Lung (tissue), 12 donors: ENCODE data around the gene MED8. TPM values are rescaled to one million over a fixed set of nuclear protein-coding genes. Genes with fewer than 3 reads are reported as not detected.
"Not testable (repeated sequence)": the region's sequence is repeated elsewhere in the genome, so short reads cannot be mapped to it uniquely, and the experiment has no call there.

Experiments used
- ATAC-seq: fragments of 200-7000 bp; cut with Tn5 transposase; one replicate; pipeline ENCODE4 v1.9.1; 2020; ENCODE audit warnings: moderate number of reproducible peaks; ENCODE audit not compliant: insufficient read depth, low FRiP score
- DNase-seq, 3 donors: peaks; one replicate each; pipeline ENCODE4 v3.0.0-alpha.2; 2013 to 2017
- H3K27ac ChIP-seq, 2 donors: one replicate each; pipeline ENCODE4 v1.5.1; 2013; ENCODE audit warnings: mild to moderate bottlenecking in 2 of 2, moderate library complexity in 2 of 2, control low read depth in 1 of 2, inconsistent platforms in 1 of 2, low read depth in 1 of 2, low read length in 1 of 2
- H3K27me3 ChIP-seq, 3 donors: one replicate each; pipeline ENCODE4 v1.5.1; 2013; ENCODE audit warnings: low read length in 2 of 3; ENCODE audit not compliant: control insufficient read depth in 3 of 3, insufficient read depth in 3 of 3
- H3K36me3 ChIP-seq, 4 donors: one replicate each; pipeline ENCODE4 v1.5.1; 2013; ENCODE audit warnings: low read length in 4 of 4, mild to moderate bottlenecking in 1 of 4, moderate library complexity in 1 of 4; ENCODE audit not compliant: control insufficient read depth in 4 of 4, insufficient read depth in 4 of 4
- H3K4me1 ChIP-seq, 5 donors: one replicate each; pipeline ENCODE4 v1.5.1; 2013; ENCODE audit warnings: low read length in 5 of 5, mild to moderate bottlenecking in 2 of 5, moderate library complexity in 1 of 5; ENCODE audit not compliant: control insufficient read depth in 5 of 5, insufficient read depth in 5 of 5
- H3K4me3 ChIP-seq: one replicate; pipeline ENCODE4 v1.5.1; 2013; ENCODE audit warnings: mild to moderate bottlenecking, control low read depth, moderate library complexity
- H3K9ac ChIP-seq, 2 donors: one replicate each; pipeline ENCODE4 v1.5.1; 2013; ENCODE audit warnings: low read length in 2 of 2, control low read depth in 1 of 2; ENCODE audit not compliant: insufficient read depth in 1 of 2
- H3K9me3 ChIP-seq, 4 donors: one replicate each; pipeline ENCODE4 v1.5.1; 2013; ENCODE audit warnings: low read length in 3 of 4, mild to moderate bottlenecking in 1 of 4, moderate library complexity in 1 of 4; ENCODE audit not compliant: control insufficient read depth in 4 of 4, insufficient read depth in 3 of 4
- WGBS, 2 donors: extraction: QIAGEN DNeasy Blood & Tissue Kit; methylation state at CpG; one replicate each; pipeline ENCODE4 v1.1.7; 2013; 5-methylcytosine and 5-hydroxymethylcytosine counted together
- polyA plus RNA-seq, 2 donors: library from polyadenylated mRNA; stranded (reverse); fragments of 200-250 nt; gene quantifications; one replicate each; pipeline ENCODE4 v1.2.1, GENCODE V29; 2013
- total RNA-seq, 2 donors: library from RNA; depleted of rRNA in 1 of 2; stranded (reverse); fragments of >200 nt in 1 of 2; gene quantifications; one replicate each; pipeline ENCODE4 v1.2.1, GENCODE V29; 2014 to 2021
- TF ChIP-seq, protein P1 (sequence below): IDR thresholded peaks from 2 replicates; pipeline ENCODE4 v1.5.1; 2012; ENCODE audit warnings: mild to moderate bottlenecking; ENCODE audit errors: control extremely low read depth, extremely low read depth
- donor health status: control.
- donor health status: control.
- donor health status: Bipolar disorder and iron deficiency.
- donor health status: healthy.
- donor health status: DM: yes; HTN: yes; CAD: no.

MED8 gene
- total and polyA plus RNA-seq, 4 donors: 35.5 to 45.1 (median 40.1) TPM

DNA sequence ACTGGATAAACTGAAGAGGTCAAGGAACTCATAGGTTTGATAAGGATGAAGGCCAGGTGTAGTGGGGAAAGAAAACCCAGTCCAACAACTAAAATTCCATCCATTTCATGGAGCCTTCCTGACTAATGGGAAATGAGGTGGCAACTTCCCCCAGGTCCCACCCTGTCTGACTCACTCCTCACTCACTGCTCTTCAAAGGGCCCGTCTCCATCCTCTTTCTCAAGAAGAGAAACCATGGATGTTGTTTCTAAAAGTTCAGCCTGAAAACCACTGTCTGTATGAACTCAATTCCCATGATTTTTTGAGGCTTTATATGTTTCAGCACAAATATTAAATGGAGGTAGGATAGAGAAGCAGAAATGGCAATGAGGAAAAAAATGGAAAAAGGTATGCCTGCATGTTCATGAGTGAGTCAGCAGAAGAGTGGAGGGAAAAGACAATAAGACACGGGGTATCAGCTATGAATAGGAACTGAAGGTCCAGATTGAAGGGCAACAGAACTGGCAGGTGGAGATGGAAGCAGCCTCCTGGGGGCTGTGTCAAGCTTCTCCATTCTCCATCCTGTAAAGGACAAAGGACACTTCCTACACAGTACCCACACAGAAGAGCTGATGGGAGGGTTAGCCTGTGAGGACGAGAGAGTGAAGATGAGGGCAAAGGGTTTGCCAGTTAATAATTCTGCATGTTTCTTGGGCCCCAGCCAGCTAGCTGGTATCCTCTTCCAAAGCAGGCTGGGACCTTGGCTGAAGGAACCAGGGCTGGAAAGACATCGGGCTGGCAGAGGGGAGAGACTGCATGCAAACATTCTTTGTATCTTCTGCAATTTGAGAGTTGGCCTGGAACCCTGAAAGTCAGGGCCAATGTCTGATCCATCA lies 16.3 kb downstream of the MED8 start:
- peaks cover 3 to 20% (median 5%) of the 10 kb centered on the region in 5 donors for H3K4me1 ChIP-seq
- no peak overlapping the region for H3K4me3 ChIP-seq
- WGBS, 2 donors: 60 to 82% methylated on average over 4 of the region's 4 CpGs
- no peak for DNase-seq
- TF ChIP-seq, protein P1, sequence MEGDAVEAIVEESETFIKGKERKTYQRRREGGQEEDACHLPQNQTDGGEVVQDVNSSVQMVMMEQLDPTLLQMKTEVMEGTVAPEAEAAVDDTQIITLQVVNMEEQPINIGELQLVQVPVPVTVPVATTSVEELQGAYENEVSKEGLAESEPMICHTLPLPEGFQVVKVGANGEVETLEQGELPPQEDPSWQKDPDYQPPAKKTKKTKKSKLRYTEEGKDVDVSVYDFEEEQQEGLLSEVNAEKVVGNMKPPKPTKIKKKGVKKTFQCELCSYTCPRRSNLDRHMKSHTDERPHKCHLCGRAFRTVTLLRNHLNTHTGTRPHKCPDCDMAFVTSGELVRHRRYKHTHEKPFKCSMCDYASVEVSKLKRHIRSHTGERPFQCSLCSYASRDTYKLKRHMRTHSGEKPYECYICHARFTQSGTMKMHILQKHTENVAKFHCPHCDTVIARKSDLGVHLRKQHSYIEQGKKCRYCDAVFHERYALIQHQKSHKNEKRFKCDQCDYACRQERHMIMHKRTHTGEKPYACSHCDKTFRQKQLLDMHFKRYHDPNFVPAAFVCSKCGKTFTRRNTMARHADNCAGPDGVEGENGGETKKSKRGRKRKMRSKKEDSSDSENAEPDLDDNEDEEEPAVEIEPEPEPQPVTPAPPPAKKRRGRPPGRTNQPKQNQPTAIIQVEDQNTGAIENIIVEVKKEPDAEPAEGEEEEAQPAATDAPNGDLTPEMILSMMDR: no peak
- H3K9me3 ChIP-seq: no peaks in the 10 kb centered on the region
- H3K27me3 ChIP-seq: no peaks in the 10 kb centered on the region
- no peak for ATAC-seq
- peaks cover 0 to 5% (median 0%) of the 10 kb centered on the region in 4 donors for H3K36me3 ChIP-seq
- no peak overlapping the region for H3K9ac ChIP-seq
- H3K27ac ChIP-seq: peak overlapping the region; percentile 51 to 70

- WGBS, 2 donors: 94 to 97% methylated on average over 5 of the region's 5 CpGs
- Histone ChIP-seq H3K27me3 (no peaks in the 10 kb centered on the region), H3K36me3 (peaks cover 0 to 2% (median 0%) of the 10 kb centered on the region in 4 donors), H3K27ac (peak overlapping the region in 1 of 2 donors; percentile 43), H3K9me3 (no peaks in the 10 kb centered on the region), H3K4me3 (no peak overlapping the region), H3K9ac (no peak overlapping the region), H3K4me1 (peaks cover 3 to 20% (median 5%) of the 10 kb centered on the region in 5 donors)
- no peak for DNase-seq
- TF ChIP-seq, protein P1: no peak
- ATAC-seq: no peak
Observed at GRCh38 chr1:43372172-43372571, 17.4 kb downstream of the MED8 start.

DNA sequence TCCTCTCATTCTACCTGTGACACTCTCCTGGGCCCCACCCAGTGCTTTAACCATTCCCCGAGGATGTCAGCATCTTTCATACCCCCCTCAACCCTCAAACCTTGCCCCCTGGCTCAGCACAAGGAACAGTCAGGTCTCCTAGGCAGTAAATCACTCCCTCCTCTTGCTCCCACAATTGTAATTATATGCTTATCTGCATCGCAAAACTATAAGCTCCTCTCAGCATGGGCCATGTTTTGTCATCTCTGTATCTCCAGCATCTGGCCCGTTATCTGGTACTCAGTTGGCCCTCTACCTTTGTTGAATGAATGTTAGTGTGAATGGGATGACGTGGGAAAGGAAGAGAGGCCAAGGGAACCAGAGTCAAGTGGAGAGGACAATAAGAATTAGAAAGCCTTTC lies 19.0 kb downstream of the MED8 start:
- Histone ChIP-seq H3K9ac (no peak overlapping the region), H3K27ac (no peak overlapping the region), H3K27me3 (no peaks in the 10 kb centered on the region), H3K36me3 (peaks cover 0 to 4% (median under 1%) of the 10 kb centered on the region in 4 donors), H3K4me1 (peaks cover 3 to 20% (median 17%) of the 10 kb centered on the region in 5 donors), H3K9me3 (no peaks in the 10 kb centered on the region), H3K4me3 (no peak overlapping the region)
- WGBS, 2 donors: 87 to 92% methylated on average over 4 of the region's 4 CpGs
- ATAC-seq: no peak
- no peak for DNase-seq
- TF ChIP-seq, protein P1: no peak

DNA sequence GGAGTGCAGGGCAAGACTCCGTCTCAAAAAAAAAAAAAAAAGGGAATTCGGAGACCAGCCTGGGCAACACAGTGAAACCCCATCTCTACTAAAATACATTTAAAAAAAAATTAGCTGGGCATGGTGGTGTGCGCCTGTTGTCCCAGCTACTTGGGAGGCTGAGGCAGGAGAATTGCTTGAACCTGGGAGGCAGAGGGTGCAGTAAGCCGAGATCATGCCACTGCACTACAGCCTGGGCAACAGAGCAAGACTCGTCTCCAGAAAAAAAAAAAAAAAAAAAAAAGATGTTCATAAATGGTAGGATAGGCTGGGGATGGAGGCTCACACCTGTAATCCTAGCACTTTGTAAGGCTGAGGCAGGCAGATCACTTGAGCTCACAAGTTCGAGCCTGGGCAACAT lies 19.8 kb downstream of the MED8 start:
- H3K27ac ChIP-seq, H3K36me3 ChIP-seq, H3K27me3 ChIP-seq, H3K4me3 ChIP-seq, DNase-seq, H3K9me3 ChIP-seq, H3K9ac ChIP-seq, ATAC-seq: not testable (repeated sequence)
- WGBS, 2 donors: 95 to 97% methylated on average over 6 of the region's 6 CpGs
- H3K4me1 ChIP-seq: peaks cover 3 to 20% (median 18%) of the 10 kb centered on the region in 5 donors
